K562 (cell line): Measurements from ENCODE around the gene PRKD2. TPM values are rescaled to one million over a fixed set of nuclear protein-coding genes. Genes with fewer than 3 reads are reported as not detected.

ENCODE experiments used
- ATF2 ChIP-seq: sonication (generic); formaldehyde crosslinking; IDR thresholded peaks from 2 replicates; pipeline ENCODE4 v1.8.1; 2022; ENCODE audit warnings: missing genetic modification reagents
- ATF3 ChIP-seq, 2 experiments: fragments of 450-650 bp in 1 of 2; sonication (generic) in 1 of 2; formaldehyde crosslinking in 1 of 2; IDR thresholded peaks in 1 of 2; conservative IDR thresholded peaks in 1 of 2; 2 replicates each; pipeline versions ENCODE4 v1.6.1 to v1.8.1; 2016 to 2023; ENCODE audit warnings: mild to moderate bottlenecking in 2 of 2, moderate library complexity in 2 of 2, inconsistent platforms in 1 of 2, missing genetic modification reagents in 1 of 2
- BDP1 ChIP-seq: IDR thresholded peaks from 3 replicates; pipeline ENCODE4 v1.6.1; 2011; ENCODE audit not compliant: insufficient read length, insufficient read depth
- CREB1 ChIP-seq, 2 experiments: sonication (generic) in 1 of 2; formaldehyde crosslinking in 1 of 2; IDR thresholded peaks; 2 replicates each; pipeline versions ENCODE4 v1.6.1 to v1.8.0; 2012 to 2022; ENCODE audit warnings: inconsistent platforms in 1 of 2, mild to moderate bottlenecking in 1 of 2, missing genetic modification reagents in 1 of 2, moderate library complexity in 1 of 2
- ELF2 ChIP-seq: fragments of 250-450 bp; sonication (Bioruptor Pico); IDR thresholded peaks from 2 replicates; pipeline ENCODE4 v1.5.0; 2021; ENCODE audit warnings: mild to moderate bottlenecking
- FOXP1 ChIP-seq: sonication (generic); formaldehyde crosslinking; IDR thresholded peaks from 2 replicates; pipeline ENCODE4 v1.8.0; 2022; ENCODE audit warnings: mild to moderate bottlenecking, missing genetic modification reagents
- KDM5B ChIP-seq: fragments of 200-600 bp; sonication (generic); IDR thresholded peaks from 2 replicates; pipeline ENCODE4 v1.6.1; 2012; ENCODE audit warnings: low read depth, mild to moderate bottlenecking, moderate library complexity, low read length, control low read depth, inconsistent platforms; ENCODE audit not compliant: insufficient replicate concordance
- MBD2 ChIP-seq: sonication (generic); IDR thresholded peaks from 2 replicates; pipeline ENCODE4 v1.6.1; 2016; ENCODE audit warnings: low read depth, borderline replicate concordance
- NRF1 ChIP-seq, 2 experiments: fragments of 450-650 bp; IDR thresholded peaks in 1 of 2; conservative IDR thresholded peaks in 1 of 2; 2 replicates each; pipeline ENCODE4 v1.6.1; 2014; ENCODE audit warnings: mild to moderate bottlenecking in 2 of 2
- PHF8 ChIP-seq: fragments of 200-600 bp; sonication (generic); IDR thresholded peaks from 2 replicates; pipeline ENCODE4 v1.6.1; 2012; ENCODE audit warnings: mixed run types, mild to moderate bottlenecking, inconsistent platforms, low read length, moderate library complexity, borderline replicate concordance
- PKNOX1 ChIP-seq: fragments of 450-650 bp; IDR thresholded peaks from 2 replicates; pipeline ENCODE4 v1.6.1; 2016
- RBM14 ChIP-seq: fragments of 200-400 bp; formaldehyde crosslinking; IDR thresholded peaks from 2 replicates; pipeline ENCODE4 v1.6.1; 2018; ENCODE audit warnings: low read depth, mild to moderate bottlenecking, low read length, moderate library complexity, borderline replicate concordance; ENCODE audit not compliant: insufficient read depth
- RCOR1 ChIP-seq, 2 experiments: IDR thresholded peaks; 2 replicates each; pipeline ENCODE4 v1.6.1; 2012; ENCODE audit warnings: low read depth in 2 of 2, low read length in 2 of 2, borderline replicate concordance in 1 of 2, improper control_type of control experiment in 1 of 2
- TAF7 ChIP-seq: fragments of 450-650 bp; IDR thresholded peaks from 2 replicates; pipeline ENCODE4 v1.6.1; 2016; ENCODE audit warnings: missing genetic modification characterization, missing compliant biosample characterization
- ZBTB5 ChIP-seq: fragments of 450-650 bp; IDR thresholded peaks from 2 replicates; pipeline ENCODE4 v1.6.1; 2017; ENCODE audit warnings: antibody characterized with exemption
- ZBTB9 ChIP-seq: fragments of 450-650 bp; formaldehyde crosslinking; IDR thresholded peaks from 2 replicates; pipeline ENCODE4 v1.4.0; 2020; ENCODE audit warnings: mild to moderate bottlenecking, moderate library complexity
- ZNF263 ChIP-seq: sonication (generic); formaldehyde crosslinking; IDR thresholded peaks from 2 replicates; pipeline ENCODE4 v1.8.0; 2022; ENCODE audit warnings: mild to moderate bottlenecking, missing genetic modification reagents, borderline replicate concordance
- ZNF384 ChIP-seq: IDR thresholded peaks from 2 replicates; pipeline ENCODE4 v1.6.1; 2012; ENCODE audit warnings: low read depth, low read length, improper control_type of control experiment
- polyA plus RNA-seq, 8 experiments: library from polyadenylated mRNA; depleted of rRNA in 4 of 8; stranded (reverse) in 5 of 8; unstranded in 3 of 8; fragments of >200 nt; fragmentation: Nextera tagmentation in 2 of 8; fragmentation: Illumina TruSeq in 1 of 8; extraction: Ambion mirVana in 2 of 8; extraction: Trizol in 1 of 8; gene quantifications; 2 replicates each; pipeline versions ENCODE4 v1.2.1 to v1.2.3, GENCODE V29; 2011 to 2014; ENCODE audit warnings: inconsistent platforms in 1 of 8, missing spikeins in 1 of 8
- total RNA-seq, 7 experiments: library from RNA; depleted of rRNA in 6 of 7; stranded (reverse); fragments of >200 nt in 6 of 7; fragmentation: Illumina TruSeq in 2 of 7; extraction: Trizol in 2 of 7; gene quantifications; 2 replicates each; pipeline versions ENCODE4 v1.2.1 to v1.2.3, GENCODE V29; 2011 to 2021; ENCODE audit warnings: low replicate concordance in 1 of 7

PRKD2 gene
- total and polyA plus RNA-seq, 9 of the 15 experiments (the other 6 are each of a cell fraction or from before 2014, with no cell fraction given) = 1.8 to 60.0 (median 15.0) TPM

GRCh38 chr19:46639358-46640182 is 77.3 kb downstream of the PRKD2 start (continued):
- TF ChIP-seq CREB1 (IDR thresholded peaks at IDR 0.05) = peak; percentile 0; the same call in 1 of the 2 replicates
- no peak for TF ChIP-seq CREB1 (CRISPR knock-in tag; IDR thresholded peaks at IDR 0.05)
- TF ChIP-seq ZNF263 (CRISPR knock-in tag) = peak; percentile 92
- TF ChIP-seq ZBTB5 = no peak
- TF ChIP-seq NRF1 (conservative IDR thresholded peaks at IDR 0.05 in 1 of 2, IDR thresholded peaks at IDR 0.05 in 1 of 2) = peak in 1 of 2 experiments; percentile 24; a peak in 2 of 4 replicates
- peak; percentile 19; the same call in 1 of the 2 replicates for TF ChIP-seq PKNOX1
- TF ChIP-seq TAF7 (tag) = no peak
- TF ChIP-seq PHF8 = peak; percentile 30; the same call in 1 of the 2 replicates
- TF ChIP-seq BDP1 = no peak
- no peak for TF ChIP-seq RBM14
- TF ChIP-seq MBD2 = no peak
- TF ChIP-seq FOXP1 = 0 out of 2 replicates have a peak, but pooled peaks have one; percentile 17
- TF ChIP-seq ELF2 (CRISPR knock-in tag) = no peak
- 0 out of 2 replicates have a peak, but pooled peaks have one; percentile 34 for TF ChIP-seq ATF2 (CRISPR knock-in tag)
- peak; percentile 67; the same call in 1 of the 2 replicates for TF ChIP-seq ATF3 (IDR thresholded peaks at IDR 0.05)
- no peak for TF ChIP-seq ATF3 (CRISPR knock-in tag; conservative IDR thresholded peaks at IDR 0.05)
- TF ChIP-seq RCOR1 (IDR thresholded peaks at IDR 0.05; ENCODE audit: borderline replicate concordance in 1 of 2, low read depth in 2 of 2, low read length in 2 of 2) = 0 out of 4 replicates have a peak, but pooled peaks of 1 of the 2 experiments have one; percentile 14
- TF ChIP-seq KDM5B = peak; percentile 53
- 0 out of 2 replicates have a peak, but pooled peaks have one; percentile 40 for TF ChIP-seq ZBTB9
- no peak for TF ChIP-seq ZNF384
